Stimulated activated naive CD4-positive, alpha-beta T cell treated with Interleukin-2 at 50 U/mL for 16 hours (primary cell): ENCODE results near the gene FGF21.
A peak's percentile ranks its signal among the peaks of the same experiment; 100 is the strongest.
"Not testable (repeated sequence)": the region's sequence is repeated elsewhere in the genome, so short reads cannot be mapped to it uniquely, and the experiment has no call there.

Source experiments
- DNase-seq: peaks from one replicate; lab custom pipeline; 2025; lab: John Stamatoyannopoulos, UW

FGF21 gene

DNA sequence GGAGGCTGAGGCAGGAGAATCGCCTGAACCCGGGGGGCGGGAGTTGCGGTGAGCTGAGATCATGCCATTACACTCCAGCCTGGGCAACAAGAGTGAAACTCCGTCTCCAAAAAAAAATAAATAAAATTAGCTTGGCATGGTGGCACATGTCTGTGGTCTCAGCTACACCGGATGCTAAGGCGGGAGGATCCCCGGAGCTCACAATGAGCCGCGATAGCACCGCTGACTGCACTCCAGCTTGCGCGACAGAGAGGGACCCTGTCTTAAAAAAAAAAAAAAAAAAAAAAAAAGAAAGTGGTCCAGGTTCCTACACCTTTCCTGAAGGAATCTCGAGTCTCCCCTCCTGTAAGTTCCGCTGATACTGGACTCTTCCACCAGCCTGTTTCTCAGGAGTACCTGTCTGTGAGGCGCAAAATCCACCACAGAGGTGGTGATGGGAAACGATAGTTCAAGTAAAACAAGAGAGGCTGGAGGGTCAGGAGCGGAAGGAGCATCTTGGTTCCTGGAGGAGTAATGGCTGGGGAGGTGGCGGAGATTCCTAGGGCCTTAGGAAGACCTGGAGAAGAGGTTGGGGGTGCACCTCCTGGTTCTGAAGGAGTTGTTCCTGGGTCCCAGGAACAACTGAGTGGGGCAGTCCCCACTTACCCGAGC is 3.4 kb upstream of the FGF21 start:
- DNase-seq, result no peak

DNA sequence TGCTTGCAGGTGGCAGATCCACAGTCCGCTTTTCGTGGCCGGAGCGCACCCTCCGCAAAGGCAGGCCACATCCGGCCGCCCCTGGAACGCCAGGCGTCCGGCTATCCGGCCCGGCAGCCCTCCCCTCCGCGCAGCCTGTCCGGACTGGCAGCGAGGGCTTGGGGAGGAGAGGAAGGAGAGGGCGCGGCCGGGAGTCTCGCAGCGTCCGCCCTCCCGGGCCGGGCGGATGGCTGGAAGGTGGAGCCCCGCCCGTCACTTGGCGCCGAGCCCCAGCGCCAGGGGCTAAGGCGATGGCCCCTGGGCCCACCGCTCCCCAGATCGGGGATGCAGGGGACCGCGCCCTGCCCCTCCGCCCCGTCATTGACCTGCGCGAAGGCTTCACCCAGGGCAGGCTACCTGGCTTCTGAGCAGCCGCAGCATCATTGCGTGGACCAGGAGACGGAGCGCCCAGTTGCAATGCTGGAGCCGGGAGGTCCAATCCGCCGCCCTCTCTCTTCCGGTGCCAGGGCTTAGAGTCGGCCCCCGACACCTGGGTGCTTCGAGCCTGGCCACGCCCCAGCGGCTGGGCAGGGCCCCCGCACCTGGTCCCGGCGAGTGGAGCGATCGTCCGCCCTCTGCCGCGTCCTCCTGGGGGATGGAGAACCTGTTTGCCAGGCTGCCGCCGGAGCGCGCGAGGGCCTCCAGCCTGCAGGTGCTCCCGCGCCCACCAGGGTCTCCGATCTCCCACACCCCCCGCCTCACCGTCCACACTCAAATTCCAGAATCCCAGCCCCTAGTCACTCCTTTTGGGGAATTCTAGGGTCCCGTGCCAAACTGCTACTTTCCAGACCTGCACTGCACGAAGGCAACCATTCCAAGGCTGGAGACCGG is 2.6 kb upstream of the FGF21 start, which contains the start of gene FUT1:
Gene FUT1, minus strand, starts transcription at position 146 of the 870 bp plus-strand sequence. CDS start 1,360 bp downstream, outside the sequence.
- DNase-seq, result peak; percentile 11

DNA sequence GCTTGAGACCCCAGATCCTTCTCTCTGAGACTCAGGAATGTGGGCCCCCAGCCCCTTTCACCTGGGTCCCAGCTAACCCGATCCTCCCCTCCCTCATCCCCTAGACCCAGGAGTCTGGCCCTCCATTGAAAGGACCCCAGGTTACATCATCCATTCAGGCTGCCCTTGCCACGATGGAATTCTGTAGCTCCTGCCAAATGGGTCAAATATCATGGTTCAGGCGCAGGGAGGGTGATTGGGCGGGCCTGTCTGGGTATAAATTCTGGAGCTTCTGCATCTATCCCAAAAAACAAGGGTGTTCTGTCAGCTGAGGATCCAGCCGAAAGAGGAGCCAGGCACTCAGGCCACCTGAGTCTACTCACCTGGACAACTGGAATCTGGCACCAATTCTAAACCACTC is 463 bp downstream of the FGF21 start:
- DNase-seq, result no peak

DNA sequence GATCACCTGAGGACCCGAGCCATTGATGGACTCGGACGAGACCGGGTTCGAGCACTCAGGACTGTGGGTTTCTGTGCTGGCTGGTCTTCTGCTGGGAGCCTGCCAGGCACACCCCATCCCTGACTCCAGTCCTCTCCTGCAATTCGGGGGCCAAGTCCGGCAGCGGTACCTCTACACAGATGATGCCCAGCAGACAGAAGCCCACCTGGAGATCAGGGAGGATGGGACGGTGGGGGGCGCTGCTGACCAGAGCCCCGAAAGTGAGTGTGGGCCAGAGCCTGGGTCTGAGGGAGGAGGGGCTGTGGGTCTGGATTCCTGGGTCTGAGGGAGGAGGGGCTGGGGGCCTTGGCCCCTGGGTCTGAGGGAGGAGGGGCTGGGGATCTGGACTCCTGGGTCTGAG is 888 bp downstream of the FGF21 start:
- no peak for DNase-seq

DNA sequence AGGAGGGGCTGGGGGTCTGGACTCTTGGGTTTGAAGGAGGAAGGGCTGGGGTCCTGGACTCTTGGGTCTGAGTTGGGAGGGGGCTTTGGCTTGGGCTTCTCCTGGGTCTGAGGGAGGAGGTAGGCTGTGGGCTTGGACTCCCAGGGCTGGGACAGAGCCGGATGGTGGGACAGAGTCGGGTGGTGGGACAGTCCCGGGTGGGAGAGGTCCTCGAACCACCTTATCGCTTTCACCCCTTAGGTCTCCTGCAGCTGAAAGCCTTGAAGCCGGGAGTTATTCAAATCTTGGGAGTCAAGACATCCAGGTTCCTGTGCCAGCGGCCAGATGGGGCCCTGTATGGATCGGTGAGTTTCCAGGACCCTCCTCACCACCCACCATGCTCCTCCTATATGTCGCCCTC is 1.4 kb downstream of the FGF21 start:
- DNase-seq, result no peak

DNA sequence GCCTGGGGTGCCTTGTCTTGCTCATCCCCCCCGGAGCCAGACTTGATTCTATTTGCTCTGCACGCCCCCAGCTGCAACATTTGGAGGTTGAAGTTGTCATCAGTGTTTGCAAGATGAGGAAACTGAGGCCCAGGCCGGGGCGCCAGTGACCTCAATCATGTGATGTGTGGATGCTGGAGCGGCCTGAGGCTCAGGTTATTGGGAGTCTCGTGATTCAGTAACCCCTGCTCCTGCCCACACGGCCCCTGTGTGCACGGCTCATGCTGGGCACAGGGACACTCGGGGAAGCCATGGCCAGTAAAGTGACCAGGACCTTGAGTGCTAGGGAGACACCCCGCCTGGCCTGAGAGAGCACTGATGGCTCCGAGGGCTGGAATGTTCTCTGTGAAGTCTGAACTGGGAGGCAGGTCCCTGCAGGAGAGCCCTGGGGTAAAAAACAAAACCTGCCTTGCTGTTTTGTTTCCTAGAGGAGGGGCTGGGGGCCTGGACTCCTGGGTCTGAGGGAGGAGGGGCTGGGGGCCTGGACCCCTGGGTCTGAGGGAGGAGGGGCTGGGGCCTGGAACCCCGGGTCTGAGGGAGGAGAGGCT is 1.9 kb downstream of the FGF21 start:
- DNase-seq, result no peak

DNA sequence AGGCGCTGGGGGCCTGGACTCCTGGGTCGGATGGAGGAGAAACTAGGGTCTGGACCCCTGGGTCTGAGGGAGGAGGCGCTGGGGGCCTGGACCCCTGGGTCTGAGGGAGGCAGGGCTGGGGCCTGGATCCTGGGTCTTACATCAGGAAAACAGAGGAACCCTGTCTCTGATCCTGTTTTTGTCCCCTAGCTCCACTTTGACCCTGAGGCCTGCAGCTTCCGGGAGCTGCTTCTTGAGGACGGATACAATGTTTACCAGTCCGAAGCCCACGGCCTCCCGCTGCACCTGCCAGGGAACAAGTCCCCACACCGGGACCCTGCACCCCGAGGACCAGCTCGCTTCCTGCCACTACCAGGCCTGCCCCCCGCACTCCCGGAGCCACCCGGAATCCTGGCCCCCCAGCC is 2.4 kb downstream of the FGF21 start:
- DNase-seq, result no peak

DNA sequence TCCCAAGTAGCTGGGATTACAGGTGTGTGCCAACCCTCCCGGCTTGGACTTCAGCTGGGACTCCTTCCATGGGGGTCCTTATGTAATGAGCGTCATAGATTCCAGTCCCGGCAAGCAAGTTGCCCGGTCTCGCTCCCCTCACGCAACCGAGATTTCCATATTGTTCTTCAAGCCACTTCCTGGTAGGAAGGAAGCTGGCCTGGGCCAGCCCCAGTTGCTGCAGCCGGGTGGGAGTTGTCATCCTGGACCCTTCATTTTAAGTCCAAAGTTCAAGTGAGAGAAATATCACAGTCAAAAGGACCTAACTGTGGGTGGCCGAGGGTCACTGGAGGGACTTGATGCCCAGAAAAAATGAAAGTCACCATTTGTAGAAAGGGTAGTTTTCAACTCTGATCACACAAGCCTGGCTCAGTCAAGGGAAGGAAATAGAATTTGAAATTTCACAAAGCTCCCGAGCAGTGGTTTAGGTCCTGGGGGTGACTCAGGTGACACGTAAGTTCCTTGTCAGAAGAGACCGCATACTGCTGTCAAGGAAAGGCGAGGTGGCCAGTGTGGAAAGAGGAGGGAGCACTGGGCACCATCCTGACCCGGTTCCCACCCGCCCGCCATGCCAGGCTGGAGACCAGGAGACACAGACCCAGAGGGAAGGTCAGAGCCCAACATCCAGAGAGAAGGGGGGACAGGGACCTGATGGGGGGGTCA is 5.3 kb downstream of the FGF21 start:
- no peak for DNase-seq

DNA sequence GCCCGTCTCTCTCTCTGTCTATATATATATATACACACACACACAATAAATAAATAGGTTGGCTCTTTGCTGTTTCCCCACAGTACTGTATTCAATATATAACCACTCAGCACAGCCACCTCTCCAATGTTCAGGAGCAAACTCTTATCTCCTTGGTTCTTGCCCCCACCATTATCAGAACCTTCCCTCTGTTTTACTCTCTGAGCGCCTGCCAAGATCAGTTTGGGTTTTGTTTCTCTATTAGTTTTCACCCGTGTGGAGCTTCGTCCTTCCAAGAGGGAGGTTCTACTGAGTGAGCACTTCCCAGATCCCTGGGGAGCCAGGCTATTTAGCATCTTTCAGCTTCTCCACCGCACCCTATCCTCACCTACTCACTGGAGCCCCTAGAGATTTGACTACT is 10.5 kb downstream of the FGF21 start:
- DNase-seq, result not testable (repeated sequence)

DNA sequence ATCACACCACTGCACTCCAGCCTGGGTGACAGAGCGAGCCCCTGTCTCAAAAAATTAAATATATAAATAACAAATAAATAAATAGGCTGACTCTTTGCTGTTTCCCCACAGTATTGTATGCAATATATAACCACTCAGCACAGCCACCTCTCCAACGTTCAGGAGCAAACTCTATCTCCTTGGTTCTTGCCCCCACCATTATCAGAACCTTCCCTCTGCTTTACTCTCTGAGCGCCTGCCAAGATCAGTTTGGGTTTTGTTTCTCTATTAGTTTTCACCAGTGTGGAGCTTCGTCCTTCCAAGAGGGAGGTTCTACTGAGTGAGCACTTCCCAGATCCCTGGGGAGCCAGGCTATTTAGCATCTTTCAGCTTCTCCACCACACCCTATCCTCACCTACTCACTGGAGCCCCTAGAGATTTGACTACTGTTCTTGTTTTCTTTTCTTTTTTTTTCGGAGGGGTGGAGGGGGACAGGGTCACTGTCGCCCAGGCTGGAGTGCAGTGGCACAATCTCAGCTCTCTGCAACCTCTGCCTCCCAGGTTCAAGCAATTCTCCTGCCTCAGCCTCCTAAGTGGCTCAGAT is 12.9 kb downstream of the FGF21 start:
- not testable (repeated sequence) for DNase-seq

DNA sequence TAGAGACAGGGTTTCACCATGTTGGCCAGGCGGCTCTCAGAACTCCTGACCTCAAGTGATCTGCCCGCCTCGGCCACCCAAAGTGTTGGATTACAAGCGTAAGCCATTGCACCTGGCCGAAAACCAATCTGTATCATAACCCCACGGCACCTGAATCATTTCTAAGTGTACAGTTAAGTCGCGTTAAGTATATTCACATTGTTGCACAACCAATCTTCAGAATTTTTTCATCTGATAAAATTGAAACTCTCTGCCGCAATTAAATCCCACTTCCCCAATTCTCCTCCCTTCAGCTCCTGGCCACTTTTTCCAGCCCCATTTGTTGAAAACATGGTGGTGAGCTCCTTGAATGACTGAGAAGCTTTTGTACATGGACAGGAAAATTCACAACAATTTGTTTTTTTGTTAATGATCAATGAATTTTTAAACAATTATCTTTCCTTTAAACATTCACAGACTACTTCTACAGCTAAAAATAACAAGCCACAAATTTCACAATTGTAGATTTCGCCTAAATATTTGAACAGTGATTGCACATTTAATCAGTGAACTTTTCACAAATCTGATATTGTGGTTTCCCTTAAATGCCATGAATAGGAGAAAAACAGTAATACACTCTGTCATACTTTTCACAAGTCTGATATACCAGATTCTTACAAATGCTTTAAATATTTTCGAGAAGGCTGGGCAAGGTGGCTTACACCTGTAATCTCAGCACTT is 13.8 kb downstream of the FGF21 start:
- DNase-seq, result no peak

DNA sequence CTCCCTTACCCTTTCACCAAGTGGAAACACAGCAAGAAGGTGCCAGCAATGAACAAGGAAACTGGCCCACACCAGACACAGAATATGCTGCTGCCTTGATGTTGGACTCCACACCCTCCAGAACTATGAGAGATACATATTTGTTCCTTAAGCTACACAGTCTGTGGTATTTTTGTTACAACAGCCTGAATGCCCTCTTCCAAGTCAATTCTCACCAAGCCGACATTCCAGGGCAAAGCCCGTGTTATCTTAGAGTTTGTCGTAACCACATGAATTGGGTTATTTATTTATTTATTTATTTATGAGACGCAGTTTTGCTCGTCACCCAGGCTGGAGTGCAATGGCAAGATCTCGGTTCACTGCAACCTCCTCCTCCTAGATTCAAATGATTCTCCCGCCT is 14.9 kb downstream of the FGF21 start:
- no peak for DNase-seq

DNA sequence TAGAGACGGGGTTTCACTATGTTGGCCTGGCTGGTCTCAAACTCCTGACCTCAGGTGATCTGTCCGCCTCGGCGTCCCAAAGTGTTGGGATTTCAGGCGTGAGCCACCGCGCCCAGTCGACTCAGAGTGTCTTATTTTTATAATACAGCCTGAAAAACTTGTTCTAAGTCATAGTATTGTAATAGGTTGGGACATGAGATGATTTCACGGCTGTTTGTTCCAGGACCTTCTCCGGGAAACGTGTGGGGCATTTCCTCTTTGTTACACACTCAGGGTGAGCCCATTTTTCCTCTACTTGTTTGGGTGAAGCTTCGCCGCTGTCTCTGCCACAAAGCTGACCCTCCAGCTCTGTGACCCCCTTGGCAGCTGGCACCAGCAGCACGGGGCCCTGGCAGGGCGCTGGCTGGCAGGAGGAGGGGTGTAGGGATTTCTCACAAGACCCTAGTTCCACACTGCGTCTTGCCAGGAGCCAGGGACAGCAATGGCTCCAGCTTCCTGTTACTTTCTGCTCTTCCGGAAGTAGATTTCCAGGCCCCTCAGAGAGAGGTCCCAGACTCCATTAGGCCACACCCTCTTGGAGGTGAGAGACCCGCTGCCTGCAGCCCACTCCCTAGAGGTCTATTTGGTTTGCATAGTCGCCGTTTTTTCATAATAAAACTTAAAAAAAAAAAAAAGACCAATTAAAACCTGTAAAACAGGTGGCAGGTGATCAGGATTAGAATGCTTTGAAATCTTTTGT is 15.6 kb downstream of the FGF21 start:
- no peak for DNase-seq

DNA sequence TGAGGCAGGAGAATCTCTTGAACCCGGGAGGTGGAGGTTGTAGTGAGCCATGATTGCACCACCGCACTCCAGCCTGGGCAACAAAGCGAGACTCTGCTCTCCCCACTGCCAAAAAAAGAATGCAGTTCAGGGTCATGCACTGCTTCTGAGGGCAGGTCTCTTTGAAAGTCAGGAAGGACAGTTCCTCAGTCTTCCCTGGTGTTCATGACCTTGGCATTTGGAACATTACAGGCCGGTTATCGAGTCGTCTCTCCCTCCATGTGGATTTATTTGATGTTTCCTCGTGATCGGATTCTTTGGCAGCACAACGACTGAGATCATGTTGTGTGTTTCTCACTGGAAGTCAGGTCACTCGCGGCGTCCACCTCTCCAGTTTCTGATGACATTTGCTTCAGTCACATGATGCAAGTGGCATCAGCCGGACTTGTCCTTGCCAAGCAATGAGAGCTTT is 17.2 kb downstream of the FGF21 start:
- DNase-seq, result no peak

DNA sequence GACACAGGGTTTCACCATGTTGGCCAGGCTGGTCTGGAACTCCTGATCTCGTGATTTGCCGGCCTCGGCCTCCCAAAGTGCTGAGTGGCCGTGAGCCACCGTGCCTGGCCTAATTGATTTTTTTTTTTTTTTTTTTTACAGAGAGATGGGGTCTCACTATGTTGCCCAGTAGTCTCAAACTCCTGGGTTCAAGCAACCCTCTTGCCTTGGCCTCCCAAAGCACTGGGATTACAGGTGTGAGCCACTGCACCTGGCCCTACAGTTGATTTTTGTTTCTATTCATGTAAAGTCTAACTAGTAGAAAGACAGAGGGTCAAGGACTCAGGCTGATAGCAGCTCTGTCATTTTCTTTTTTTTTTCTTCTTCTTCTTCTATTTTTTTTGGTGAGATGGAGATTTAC is 21.8 kb downstream of the FGF21 start:
- DNase-seq, result no peak

DNA sequence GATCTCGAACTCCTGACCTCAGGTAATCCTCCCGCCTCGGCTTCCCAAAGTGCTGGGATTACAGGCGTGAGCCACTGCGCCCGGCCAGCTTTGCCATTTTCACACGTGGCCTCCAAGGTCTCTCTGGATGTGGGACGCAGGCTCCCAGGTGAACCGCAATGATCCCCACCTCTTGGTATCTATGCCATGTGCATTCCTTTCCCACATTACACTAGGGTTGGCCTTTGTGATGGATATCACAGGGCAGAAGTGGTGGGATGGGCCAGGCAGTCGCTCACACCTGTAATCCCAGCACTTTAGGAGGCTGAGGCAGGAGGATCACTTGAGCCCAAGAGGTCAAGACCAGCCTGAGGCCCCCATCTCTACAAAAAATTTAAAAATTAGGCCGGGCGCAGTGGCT is 22.4 kb downstream of the FGF21 start:
- DNase-seq, result no peak

DNA sequence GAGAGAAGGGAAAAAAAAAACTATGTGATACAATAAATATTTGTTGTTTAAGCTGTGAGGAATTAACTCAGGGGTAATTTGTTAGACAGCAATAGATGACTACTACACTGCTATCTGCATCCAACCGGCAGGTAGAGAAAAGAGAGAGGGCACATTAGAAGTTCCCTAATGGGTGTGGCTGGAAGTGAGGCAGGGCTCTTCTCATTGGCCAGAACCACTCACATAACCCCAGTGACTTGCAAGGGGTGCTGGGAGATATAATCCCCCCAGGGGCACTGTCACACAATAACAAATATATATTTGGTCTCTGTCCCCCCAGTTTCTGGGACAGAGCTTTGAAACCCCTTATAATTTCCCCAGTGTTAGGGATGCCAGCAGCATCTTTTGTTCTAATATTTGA is 24.3 kb downstream of the FGF21 start:
- no peak for DNase-seq

DNA sequence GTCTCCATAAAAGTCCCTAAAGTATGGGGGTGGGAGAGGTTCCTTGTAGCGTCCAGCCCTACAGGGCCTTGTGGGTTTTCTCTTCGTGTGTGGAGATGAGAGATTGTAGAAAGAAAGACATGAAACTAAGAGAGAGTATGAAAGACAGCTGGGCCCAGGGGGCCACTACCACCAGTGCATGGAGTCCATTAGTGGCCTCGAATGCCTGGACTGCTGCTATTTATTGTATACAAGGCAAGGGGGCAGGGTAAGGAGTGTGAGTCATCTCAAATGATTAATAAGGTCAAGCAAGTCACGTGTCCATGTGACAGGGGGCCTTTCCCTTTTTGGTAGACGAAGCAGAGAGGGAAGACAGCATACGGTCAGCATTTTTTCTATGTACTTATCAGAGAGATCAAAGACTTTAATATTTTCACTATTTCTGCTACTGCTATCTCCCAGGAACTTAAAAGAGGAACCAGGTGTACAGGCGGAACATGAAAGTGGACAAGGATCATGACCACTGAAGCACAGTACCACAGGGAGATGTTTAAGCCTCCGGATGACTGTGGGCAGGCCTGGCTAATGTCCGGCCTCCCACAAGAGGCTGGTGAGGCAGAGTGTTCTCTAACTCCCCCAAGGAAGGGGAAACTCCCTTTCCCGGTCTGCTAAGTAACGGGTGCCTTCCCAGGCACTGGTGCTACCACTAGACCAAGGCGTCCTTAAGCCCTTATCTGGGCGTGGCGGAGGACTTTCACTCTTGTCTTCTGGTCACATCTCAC is 25.5 kb downstream of the FGF21 start:
- no peak for DNase-seq

DNA sequence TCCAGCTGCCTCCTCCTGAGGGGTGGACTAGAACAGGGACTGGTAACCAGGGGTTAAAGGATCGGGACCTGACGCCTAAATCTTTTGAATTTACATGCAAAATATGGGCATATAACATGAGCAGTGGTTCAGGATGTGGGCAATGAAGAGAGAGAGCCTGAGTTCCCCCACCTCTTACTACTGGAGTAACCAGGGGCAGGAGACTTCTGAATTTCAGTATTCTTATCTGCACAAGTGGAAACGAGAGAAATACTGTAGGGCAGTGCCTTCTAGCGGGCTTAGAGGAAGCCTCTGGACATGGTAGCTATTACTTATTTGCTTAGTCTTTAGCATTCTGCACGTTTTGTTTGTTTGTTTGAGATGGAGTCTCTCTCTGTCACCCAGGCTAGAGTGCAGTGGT is 29.2 kb downstream of the FGF21 start:
- DNase-seq, result no peak

DNA sequence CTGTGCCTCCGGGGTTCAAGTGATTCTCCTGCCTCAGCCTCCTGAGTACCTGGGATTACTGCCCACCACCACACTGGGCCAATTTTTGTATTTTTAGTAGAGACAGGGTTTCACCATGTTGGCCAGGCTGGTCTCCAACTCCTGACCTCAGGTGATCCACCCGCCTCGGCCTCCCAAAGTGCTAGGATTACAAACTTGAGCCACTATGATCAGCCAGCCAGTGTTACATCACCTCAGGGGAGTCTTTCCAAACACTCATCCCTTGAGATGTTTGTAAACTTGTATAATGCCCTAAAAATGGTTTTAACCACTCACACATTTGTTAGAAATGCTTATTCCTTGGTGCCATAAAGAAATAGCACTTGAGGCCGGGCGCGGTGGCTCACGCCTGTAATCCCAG is 31.1 kb downstream of the FGF21 start:
- DNase-seq, result not testable (repeated sequence)
